ENCODE measurements around the gene ZNF235. TPM values are rescaled to one million over a fixed set of nuclear protein-coding genes. Genes with fewer than 3 reads are reported as not detected.

Gene ZNF235
- 10 to 100 TPM in 1 of 5 donors, 1 to 10 TPM in 3, under 1 TPM in 1; 0.89 to 14.9 (median 2.9) TPM for total RNA-seq
- 1 to 10 TPM; 1.1 to 1.5 (median 1.2) TPM for polyA plus RNA-seq
- long read RNA-seq, donor 1, full-length matches to known transcripts = 1 of 1 reads
- long read RNA-seq, donor 1, partial matches to known transcripts = 0 of 1 reads
- long read RNA-seq, donor 1, other reads (novel, unspliced or antisense) = 0 of 1 reads
- long read RNA-seq, donor 2, full-length matches to known transcripts = 2 of 2 reads
- long read RNA-seq, donor 2, partial matches to known transcripts = 0 of 2 reads
- long read RNA-seq, donor 2, other reads (novel, unspliced or antisense) = 0 of 2 reads
- long read RNA-seq, donor 3, full-length matches to known transcripts = 1 of 1 reads
- long read RNA-seq, donor 3, partial matches to known transcripts = 0 of 1 reads
- long read RNA-seq, donor 3, other reads (novel, unspliced or antisense) = 0 of 1 reads
- long read RNA-seq, donor 4 = 0 reads
- long read RNA-seq, donor 5, full-length matches to known transcripts = 2 of 2 reads
- long read RNA-seq, donor 5, partial matches to known transcripts = 0 of 2 reads
- long read RNA-seq, donor 5, other reads (novel, unspliced or antisense) = 0 of 2 reads
- long read RNA-seq, donor 6, full-length matches to known transcripts = 7 of 7 reads
- long read RNA-seq, donor 6, partial matches to known transcripts = 0 of 7 reads
- long read RNA-seq, donor 6, other reads (novel, unspliced or antisense) = 0 of 7 reads
- long read RNA-seq, donor 7, full-length matches to known transcripts = 2 of 2 reads
- long read RNA-seq, donor 7, partial matches to known transcripts = 0 of 2 reads
- long read RNA-seq, donor 7, other reads (novel, unspliced or antisense) = 0 of 2 reads
- long read RNA-seq, donor 8, full-length matches to known transcripts = 4 of 4 reads
- long read RNA-seq, donor 8, partial matches to known transcripts = 0 of 4 reads
- long read RNA-seq, donor 8, other reads (novel, unspliced or antisense) = 0 of 4 reads
- long read RNA-seq, donor 9, full-length matches to known transcripts = 4 of 4 reads
- long read RNA-seq, donor 9, partial matches to known transcripts = 0 of 4 reads
- long read RNA-seq, donor 9, other reads (novel, unspliced or antisense) = 0 of 4 reads
- long read RNA-seq, donor 10 = 0 reads

GRCh38 chr19:44304659-44305193 is at the start of gene ZNF235:
Gene ZNF235, minus strand, starts transcription at chr19:44305025. Its CDS starts 1,621 bp downstream, at chr19:44303404.
- Histone ChIP-seq H3K9me3 (peaks cover 0 to 44% (median 26%) of the 10 kb centered on the region in 4 donors), H3K4me1 (peaks cover 0 to 18% (median 12%) of the 10 kb centered on the region in 4 donors), H3K36me3 (peaks cover under 1 to 29% (median 28%) of the 10 kb centered on the region in 4 donors), H3K4me3 (peak within 1 kb of the TSS; percentile 66 to 88 (median 80)), H3K27ac (peak within 1 kb of the TSS; percentile 25 to 83 (median 79)), H3K27me3 (no peaks in the 10 kb centered on the region)
- TF ChIP-seq POLR2A (IDR thresholded peaks at IDR 0.05) = no peak
- peak; percentile 69 to 95 (median 85) for TF ChIP-seq POLR2AphosphoS5 (IDR thresholded peaks at IDR 0.05)
- 0 to 1% (median 0%) methylated on average over 29 to 31 of the region's 31 CpGs for WGBS, 5 donors
- intact Hi-C loops (cut with DNase I; ENCODE audit: low total_unique reads) = no loop called here
- DNase-seq = peak; percentile 88 to 98

- H3K4me1 ChIP-seq = no peaks in the 10 kb centered on the region
- no peak overlapping the region for H3K27ac ChIP-seq
- no peaks in the 10 kb centered on the region for H3K27me3 ChIP-seq
- H3K36me3 ChIP-seq = peaks cover 0 to 48% (median 21%) of the 10 kb centered on the region in 4 donors
- intact Hi-C loops (cut with DNase I; ENCODE audit: low total_unique reads) = no loop called here
- 86 to 93% (median 88%) methylated on average over 4 of the region's 4 CpGs for WGBS, 5 donors
- TF ChIP-seq POLR2A (IDR thresholded peaks at IDR 0.05) (no peak), EP300 (IDR thresholded peaks at IDR 0.05) (no peak)
- H3K4me3 ChIP-seq = no peak overlapping the region
- no peak for DNase-seq
- peaks cover 12 to 99% (median 77%) of the 10 kb centered on the region in 4 donors for H3K9me3 ChIP-seq
Measured at GRCh38 chr19:44346556-44346955, 41.7 kb upstream of the ZNF235 start.

- TF ChIP-seq EP300 (IDR thresholded peaks at IDR 0.05) = no peak
- no peak for TF ChIP-seq POLR2A (IDR thresholded peaks at IDR 0.05)
- TF ChIP-seq POLR2AphosphoS5 (IDR thresholded peaks at IDR 0.05) = no peak
- no peak for TF ChIP-seq CTCF (IDR thresholded peaks at IDR 0.05)
- peaks cover 12 to 98% (median 77%) of the 10 kb centered on the region in 4 donors for H3K9me3 ChIP-seq
- H3K36me3 ChIP-seq = peaks cover 1 to 54% (median 25%) of the 10 kb centered on the region in 4 donors
- DNase-seq = no peak
- H3K4me1 ChIP-seq = no peaks in the 10 kb centered on the region
- WGBS, 5 donors = 89 to 96% (median 94%) methylated on average over 4 of the region's 4 CpGs
- H3K27ac ChIP-seq = no peak overlapping the region
- H3K27me3 ChIP-seq = no peaks in the 10 kb centered on the region
- H3K4me3 ChIP-seq = no peak overlapping the region
- intact Hi-C loops (cut with DNase I; ENCODE audit: low total_unique reads) = no loop called here
Measured at GRCh38 chr19:44345959-44346358, 41.1 kb upstream of the ZNF235 start.

GRCh38 chr19:44344255-44344654 is 39.4 kb upstream of the ZNF235 start:
- Histone ChIP-seq H3K27me3 (no peaks in the 10 kb centered on the region), H3K36me3 (peaks cover 9 to 67% (median 42%) of the 10 kb centered on the region in 4 donors), H3K4me1 (no peaks in the 10 kb centered on the region), H3K9me3 (peaks cover 12 to 97% (median 74%) of the 10 kb centered on the region in 4 donors), H3K4me3 (no peak overlapping the region), H3K27ac (no peak overlapping the region)
- WGBS, 5 donors = 38 to 89% (median 47%) methylated on average over 1 of the region's 1 CpG
- no peak for DNase-seq
- intact Hi-C loops (cut with DNase I; ENCODE audit: low total_unique reads) = no loop called here
- no peak for TF ChIP-seq EP300 (IDR thresholded peaks at IDR 0.05)
- TF ChIP-seq CTCF (IDR thresholded peaks at IDR 0.05) = no peak
- TF ChIP-seq POLR2A (IDR thresholded peaks at IDR 0.05) = no peak
- TF ChIP-seq POLR2AphosphoS5 (IDR thresholded peaks at IDR 0.05) = no peak
